ENCODE results near the gene GID4.

The GID4 gene

GRCh38 chr17:18107971-18108370, 68.8 kb downstream of the GID4 start:
- H3K14ac ChIP-seq (ENCODE audit: low read length) = no peak overlapping the region
- no peak overlapping the region for H3K18ac ChIP-seq (ENCODE audit: low read length)
- H3K79me2 ChIP-seq (ENCODE audit: control insufficient read depth, insufficient read depth, low read length, poor library complexity) = no peaks in the 10 kb centered on the region
- no peak overlapping the region for H4K91ac ChIP-seq (ENCODE audit: low read depth, low read length)
- H2BK120ac ChIP-seq (ENCODE audit: insufficient read depth, low read length, poor library complexity) = no peak overlapping the region
- no peak overlapping the region for H2BK12ac ChIP-seq (ENCODE audit: low read length)
- no peak overlapping the region for H4K12ac ChIP-seq (ENCODE audit: low read depth, low read length)
- H2AK5ac ChIP-seq (ENCODE audit: low read length) = no peak overlapping the region
- H4K8ac ChIP-seq (ENCODE audit: low read depth, low read length) = no peak overlapping the region
- no peak overlapping the region for H3K4ac ChIP-seq (ENCODE audit: low read depth, low read length)
- H3K4me1 ChIP-seq (ENCODE audit: control insufficient read depth in 1 of 2, insufficient read depth in 2 of 2, low read length in 2 of 2) = peaks cover 0 to 3% of the 10 kb centered on the region in 2 experiments
- H3K4me2 ChIP-seq (ENCODE audit: low read length) = no peak overlapping the region
- DNase-seq = no peak
- no peak overlapping the region for H3K23ac ChIP-seq (ENCODE audit: low read length)
- no peaks in the 10 kb centered on the region for H3K79me1 ChIP-seq (ENCODE audit: low read length)
- H3K9ac ChIP-seq (ENCODE audit: low read length) = no peak overlapping the region
- H3K27ac ChIP-seq (ENCODE audit: low read depth, low read length) = no peak overlapping the region
- no peaks in the 10 kb centered on the region for H3K27me3 ChIP-seq (ENCODE audit: insufficient read depth, low read length)
- peaks cover 38 to 42% of the 10 kb centered on the region in 2 experiments for H3K36me3 ChIP-seq (ENCODE audit: control insufficient read depth in 1 of 2, insufficient read depth in 2 of 2, low read length in 2 of 2)
- no peak overlapping the region for H2BK5ac ChIP-seq (ENCODE audit: low read depth, low read length, poor library complexity)
- H3K4me3 ChIP-seq (ENCODE audit: low read depth, low read length) = no peak overlapping the region
- H3K9me3 ChIP-seq (ENCODE audit: insufficient read depth, low read depth, low read length) = peaks cover 2% of the 10 kb centered on the region
- WGBS (ENCODE audit: extremely low coverage, insufficient coverage, insufficient read length) = no CpG with 5 or more reads among the region's 6 CpGs
- no peak overlapping the region for H2AFZ ChIP-seq (ENCODE audit: insufficient read depth, low read length, poor library complexity)

- H3K23ac ChIP-seq (ENCODE audit: low read length) = no peak within 1 kb of the TSS
- no peaks in the 10 kb centered on the region for H3K79me2 ChIP-seq (ENCODE audit: control insufficient read depth, insufficient read depth, low read length, poor library complexity)
- no peaks in the 10 kb centered on the region for H3K79me1 ChIP-seq (ENCODE audit: low read length)
- H3K4me2 ChIP-seq (ENCODE audit: low read length) = no peak within 1 kb of the TSS
- no peak within 1 kb of the TSS for H3K14ac ChIP-seq (ENCODE audit: low read length)
- no peak within 1 kb of the TSS for H2BK5ac ChIP-seq (ENCODE audit: low read depth, low read length, poor library complexity)
- no peak within 1 kb of the TSS for H3K18ac ChIP-seq (ENCODE audit: low read length)
- no peak within 1 kb of the TSS for H4K8ac ChIP-seq (ENCODE audit: low read depth, low read length)
- H3K9ac ChIP-seq (ENCODE audit: low read length) = no peak within 1 kb of the TSS
- no peaks in the 10 kb centered on the region for H3K27me3 ChIP-seq (ENCODE audit: insufficient read depth, low read length)
- H3K9me3 ChIP-seq (ENCODE audit: insufficient read depth, low read depth, low read length) = peaks cover 2% of the 10 kb centered on the region
- WGBS (ENCODE audit: extremely low coverage, insufficient coverage, insufficient read length) = no CpG with 5 or more reads among the region's 17 CpGs
- H2BK12ac ChIP-seq (ENCODE audit: low read length) = no peak within 1 kb of the TSS
- no peak within 1 kb of the TSS for H3K4ac ChIP-seq (ENCODE audit: low read depth, low read length)
- H4K12ac ChIP-seq (ENCODE audit: low read depth, low read length) = no peak within 1 kb of the TSS
- no peak within 1 kb of the TSS for H2AFZ ChIP-seq (ENCODE audit: insufficient read depth, low read length, poor library complexity)
- H3K36me3 ChIP-seq (ENCODE audit: control insufficient read depth in 1 of 2, insufficient read depth in 2 of 2, low read length in 2 of 2) = peaks cover 33 to 36% of the 10 kb centered on the region in 2 experiments
- no peak within 1 kb of the TSS for H2BK120ac ChIP-seq (ENCODE audit: insufficient read depth, low read length, poor library complexity)
- no peak within 1 kb of the TSS for H2AK5ac ChIP-seq (ENCODE audit: low read length)
- no peak for DNase-seq
- no peak within 1 kb of the TSS for H3K27ac ChIP-seq (ENCODE audit: low read depth, low read length)
- H4K91ac ChIP-seq (ENCODE audit: low read depth, low read length) = no peak within 1 kb of the TSS
- peaks cover 0 to 3% of the 10 kb centered on the region in 2 experiments for H3K4me1 ChIP-seq (ENCODE audit: control insufficient read depth in 1 of 2, insufficient read depth in 2 of 2, low read length in 2 of 2)
- H3K4me3 ChIP-seq (ENCODE audit: low read depth, low read length) = no peak within 1 kb of the TSS
Observed at GRCh38 chr17:18108401-18109312, 69.4 kb downstream of the GID4 start, which contains the start of gene MYO15A. TSS of gene MYO15A (plus strand) at chr17:18108756. CDS start at chr17:18118801, 10,045 bp downstream.

DNA sequence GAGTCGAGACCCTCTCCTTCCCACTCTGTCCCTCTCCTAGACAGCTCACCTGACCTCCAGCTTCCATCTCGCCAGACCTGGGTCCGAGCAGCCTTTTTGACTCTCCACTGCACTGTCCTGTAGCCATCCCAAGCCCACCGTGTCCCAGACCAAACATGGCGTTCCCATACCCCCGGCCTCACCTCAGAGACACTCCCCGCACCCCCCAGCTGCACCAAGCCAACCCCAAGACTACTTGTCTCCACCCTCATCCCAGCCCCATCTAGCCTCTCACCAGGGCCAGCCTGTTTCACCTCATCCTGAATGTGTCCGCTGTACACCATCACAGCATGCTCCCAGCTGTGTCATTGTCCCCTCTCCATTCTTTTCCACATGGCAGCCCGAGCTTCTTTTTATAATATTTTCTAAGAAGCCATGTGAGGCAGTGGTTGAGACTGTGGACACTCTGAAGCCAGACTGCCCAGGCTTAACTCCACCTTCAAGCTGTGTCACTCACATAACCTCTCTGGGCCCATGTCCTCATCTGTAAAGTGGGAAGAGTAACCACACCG, 70.8 kb downstream of the GID4 start:
- no peak overlapping the region for H2BK120ac ChIP-seq (ENCODE audit: insufficient read depth, low read length, poor library complexity)
- H3K27ac ChIP-seq (ENCODE audit: low read depth, low read length) = no peak overlapping the region
- H3K27me3 ChIP-seq (ENCODE audit: insufficient read depth, low read length) = no peaks in the 10 kb centered on the region
- no peak overlapping the region for H3K14ac ChIP-seq (ENCODE audit: low read length)
- H3K4me3 ChIP-seq (ENCODE audit: low read depth, low read length) = no peak overlapping the region
- H4K12ac ChIP-seq (ENCODE audit: low read depth, low read length) = no peak overlapping the region
- no peak overlapping the region for H3K18ac ChIP-seq (ENCODE audit: low read length)
- DNase-seq = no peak
- peaks cover 2% of the 10 kb centered on the region for H3K9me3 ChIP-seq (ENCODE audit: insufficient read depth, low read depth, low read length)
- no peaks in the 10 kb centered on the region for H3K79me1 ChIP-seq (ENCODE audit: low read length)
- H3K4me2 ChIP-seq (ENCODE audit: low read length) = no peak overlapping the region
- no peaks in the 10 kb centered on the region for H3K79me2 ChIP-seq (ENCODE audit: control insufficient read depth, insufficient read depth, low read length, poor library complexity)
- H3K4me1 ChIP-seq (ENCODE audit: control insufficient read depth in 1 of 2, insufficient read depth in 2 of 2, low read length in 2 of 2) = peaks cover 0 to 3% of the 10 kb centered on the region in 2 experiments
- H2AK5ac ChIP-seq (ENCODE audit: low read length) = no peak overlapping the region
- H3K36me3 ChIP-seq (ENCODE audit: control insufficient read depth in 1 of 2, insufficient read depth in 2 of 2, low read length in 2 of 2) = peaks cover 21 to 24% of the 10 kb centered on the region in 2 experiments
- H4K8ac ChIP-seq (ENCODE audit: low read depth, low read length) = no peak overlapping the region
- no CpG with 5 or more reads among the region's 10 CpGs for WGBS (ENCODE audit: extremely low coverage, insufficient coverage, insufficient read length)
- H3K4ac ChIP-seq (ENCODE audit: low read depth, low read length) = no peak overlapping the region
- H3K9ac ChIP-seq (ENCODE audit: low read length) = no peak overlapping the region
- H2AFZ ChIP-seq (ENCODE audit: insufficient read depth, low read length, poor library complexity) = no peak overlapping the region
- no peak overlapping the region for H3K23ac ChIP-seq (ENCODE audit: low read length)
- H2BK12ac ChIP-seq (ENCODE audit: low read length) = no peak overlapping the region
- no peak overlapping the region for H2BK5ac ChIP-seq (ENCODE audit: low read depth, low read length, poor library complexity)
- no peak overlapping the region for H4K91ac ChIP-seq (ENCODE audit: low read depth, low read length)

- Histone ChIP-seq H2BK12ac (ENCODE audit: low read length) (no peak overlapping the region), H3K4me2 (ENCODE audit: low read length) (no peak overlapping the region), H2AK5ac (ENCODE audit: low read length) (no peak overlapping the region), H3K4me1 (ENCODE audit: control insufficient read depth in 1 of 2, insufficient read depth in 2 of 2, low read length in 2 of 2) (peaks cover 0 to 3% of the 10 kb centered on the region in 2 experiments), H4K12ac (ENCODE audit: low read depth, low read length) (no peak overlapping the region), H2AFZ (ENCODE audit: insufficient read depth, low read length, poor library complexity) (no peak overlapping the region), H3K14ac (ENCODE audit: low read length) (no peak overlapping the region), H2BK5ac (ENCODE audit: low read depth, low read length, poor library complexity) (no peak overlapping the region), H4K91ac (ENCODE audit: low read depth, low read length) (no peak overlapping the region), H3K36me3 (ENCODE audit: control insufficient read depth in 1 of 2, insufficient read depth in 2 of 2, low read length in 2 of 2) (peaks cover 14 to 17% of the 10 kb centered on the region in 2 experiments), H3K23ac (ENCODE audit: low read length) (no peak overlapping the region), H3K9me3 (ENCODE audit: insufficient read depth, low read depth, low read length) (peaks cover 2% of the 10 kb centered on the region), H3K4me3 (ENCODE audit: low read depth, low read length) (no peak overlapping the region), H3K9ac (ENCODE audit: low read length) (no peak overlapping the region), H3K79me2 (ENCODE audit: control insufficient read depth, insufficient read depth, low read length, poor library complexity) (no peaks in the 10 kb centered on the region), H3K4ac (ENCODE audit: low read depth, low read length) (no peak overlapping the region), H3K79me1 (ENCODE audit: low read length) (no peaks in the 10 kb centered on the region), H3K27ac (ENCODE audit: low read depth, low read length) (no peak overlapping the region), H3K18ac (ENCODE audit: low read length) (no peak overlapping the region), H2BK120ac (ENCODE audit: insufficient read depth, low read length, poor library complexity) (no peak overlapping the region), H4K8ac (ENCODE audit: low read depth, low read length) (no peak overlapping the region), H3K27me3 (ENCODE audit: insufficient read depth, low read length) (no peaks in the 10 kb centered on the region)
- DNase-seq = no peak
- WGBS (ENCODE audit: extremely low coverage, insufficient coverage, insufficient read length) = no CpG with 5 or more reads among the region's 4 CpGs
Observed at GRCh38 chr17:18110636-18111145, 71.5 kb downstream of the GID4 start.
